ENCODE measurements around the gene CD40.

The CD40 gene

DNA sequence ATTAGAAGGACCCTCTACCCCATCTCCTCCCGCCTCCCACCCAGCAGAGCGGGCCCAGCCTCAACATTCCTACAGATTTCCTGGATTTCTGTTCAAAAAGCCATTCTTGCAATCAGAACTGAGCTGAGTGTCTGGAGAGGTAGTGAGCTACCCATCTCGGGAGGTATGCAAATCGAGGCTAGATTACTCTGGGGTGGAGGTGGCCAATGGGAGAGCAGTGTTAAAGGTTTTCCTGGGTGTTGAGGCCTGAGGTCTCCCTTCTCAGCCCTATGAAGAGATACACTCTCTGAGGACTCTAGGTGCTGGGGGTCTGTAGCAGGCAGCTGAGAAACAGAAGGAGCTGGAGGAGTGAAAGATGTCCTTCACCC is 57.0 kb downstream of the CD40 start:
- DNase-seq: no peak

GRCh38 chr20:46176739-46177378 is 58.7 kb downstream of the CD40 start:
- no peak for DNase-seq

- no peak for DNase-seq
These were observed 59.7 kb downstream of the CD40 start for GRCh38 chr20:46177768-46178167.

DNA sequence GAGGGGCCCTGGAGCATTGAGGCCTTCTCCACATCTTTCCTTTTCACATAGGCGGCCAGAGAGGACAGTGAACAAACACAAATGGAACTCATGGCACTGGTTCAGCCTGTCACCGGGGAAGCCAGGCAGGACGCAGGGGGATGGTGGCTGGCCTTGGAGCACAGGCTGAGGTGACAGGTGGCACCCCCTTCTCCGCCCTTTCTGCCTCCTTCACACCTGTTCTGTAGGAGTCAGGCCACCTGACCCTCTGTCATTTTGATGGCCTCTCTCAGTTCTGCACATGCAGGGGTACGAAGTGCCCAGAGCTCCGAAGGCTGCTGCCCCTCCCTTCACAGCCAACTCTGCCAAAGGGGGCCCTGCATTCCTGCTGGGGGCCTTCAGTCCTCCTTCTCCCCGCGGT is 60.8 kb downstream of the CD40 start:
- DNase-seq: no peak
